Head of caudate nucleus (tissue), 42 donors: Measurements from ENCODE around the gene AAGAB.

Experiments used
- DNase-seq, 42 donors: peaks; one replicate each; pipeline versions ENCODE4 v3.0.0 to v3.0.0-alpha.2; 2020 to 2021; ENCODE audit warnings: mixed read lengths in 7 of 42
- intact Hi-C: fragments of 100-400 bp; cut with DNase I; formaldehyde crosslinking; loops from one replicate; pipeline ENCODE4 v1.15.0; 2022

Gene AAGAB

GRCh38 chr15:67194171-67195114 is 60.0 kb downstream of the AAGAB start:
- intact Hi-C loops, result no loop called here
- DNase-seq, result no peak

GRCh38 chr15:67193223-67193990 is 61.1 kb downstream of the AAGAB start:
- DNase-seq, result no peak
- intact Hi-C loops, result no loop called here

- intact Hi-C loops, result no loop called here
- peak in 2 of 42 donors; percentile 11 to 22 for DNase-seq
Observed at GRCh38 chr15:67192185-67192820, 62.2 kb downstream of the AAGAB start.

- peak in 1 of 42 donors; percentile 10 for DNase-seq
- intact Hi-C loops, result no loop called here
Observed at GRCh38 chr15:67190813-67191212, 63.6 kb downstream of the AAGAB start.

- intact Hi-C loops, result no loop called here
- peak in 1 of 42 donors; percentile 14 for DNase-seq
Observed at GRCh38 chr15:67190326-67190725, 64.1 kb downstream of the AAGAB start.

- intact Hi-C loops, result no loop called here
Observed at GRCh38 chr15:67189326-67190051, 65.0 kb downstream of the AAGAB start.

GRCh38 chr15:67188551-67189218 is 65.8 kb downstream of the AAGAB start:
- intact Hi-C loops, result no loop called here
- peak in 1 of 42 donors; percentile 37 for DNase-seq

More at GRCh38 chr15:67189326-67190051, 65.0 kb downstream of the AAGAB start:
- peak in 3 of 42 donors; percentile 9 to 37 (median 15) for DNase-seq

GRCh38 chr15:67187351-67187854 is 67.1 kb downstream of the AAGAB start:
- intact Hi-C loops, result no loop called here
- DNase-seq, result peak in 3 of 42 donors; percentile 7 to 13 (median 10)

GRCh38 chr15:67186688-67187087 is 67.8 kb downstream of the AAGAB start:
- intact Hi-C loops, result no loop called here
- DNase-seq, result peak in 2 of 42 donors; percentile 7 to 20

- DNase-seq, result peak in 15 of 42 donors; percentile 5 to 70 (median 39)
- intact Hi-C loops, result no loop called here
Observed at GRCh38 chr15:67186226-67186649, 68.2 kb downstream of the AAGAB start.

- peak in 4 of 42 donors; percentile 1 to 23 (median 9) for DNase-seq
- intact Hi-C loops, result no loop called here
Observed at GRCh38 chr15:67185621-67186225, 68.7 kb downstream of the AAGAB start.

- DNase-seq, result peak in 4 of 42 donors; percentile 6 to 11 (median 9)
- intact Hi-C loops, result no loop called here
Observed at GRCh38 chr15:67185051-67185450, 69.4 kb downstream of the AAGAB start.

GRCh38 chr15:67184208-67184925 is 70.1 kb downstream of the AAGAB start:
- intact Hi-C loops, result no loop called here
- peak in 5 of 42 donors; percentile 5 to 22 (median 8) for DNase-seq

GRCh38 chr15:67183443-67184169 is 70.9 kb downstream of the AAGAB start:
- intact Hi-C loops, result no loop called here
- peak in 2 of 42 donors; percentile 8 to 21 for DNase-seq

GRCh38 chr15:67181221-67181639 is 73.2 kb downstream of the AAGAB start:
- DNase-seq, result peak in 5 of 42 donors; percentile 1 to 18 (median 12)
- intact Hi-C loops, result no loop called here
